ENCODE data around the gene SLC1A2. TPM values are rescaled to one million over a fixed set of nuclear protein-coding genes. Genes with fewer than 3 reads are reported as not detected.

The SLC1A2 gene
- total and polyA plus RNA-seq, 2 experiments from 2014 or later = 0.70 to 2.8 TPM

DNA sequence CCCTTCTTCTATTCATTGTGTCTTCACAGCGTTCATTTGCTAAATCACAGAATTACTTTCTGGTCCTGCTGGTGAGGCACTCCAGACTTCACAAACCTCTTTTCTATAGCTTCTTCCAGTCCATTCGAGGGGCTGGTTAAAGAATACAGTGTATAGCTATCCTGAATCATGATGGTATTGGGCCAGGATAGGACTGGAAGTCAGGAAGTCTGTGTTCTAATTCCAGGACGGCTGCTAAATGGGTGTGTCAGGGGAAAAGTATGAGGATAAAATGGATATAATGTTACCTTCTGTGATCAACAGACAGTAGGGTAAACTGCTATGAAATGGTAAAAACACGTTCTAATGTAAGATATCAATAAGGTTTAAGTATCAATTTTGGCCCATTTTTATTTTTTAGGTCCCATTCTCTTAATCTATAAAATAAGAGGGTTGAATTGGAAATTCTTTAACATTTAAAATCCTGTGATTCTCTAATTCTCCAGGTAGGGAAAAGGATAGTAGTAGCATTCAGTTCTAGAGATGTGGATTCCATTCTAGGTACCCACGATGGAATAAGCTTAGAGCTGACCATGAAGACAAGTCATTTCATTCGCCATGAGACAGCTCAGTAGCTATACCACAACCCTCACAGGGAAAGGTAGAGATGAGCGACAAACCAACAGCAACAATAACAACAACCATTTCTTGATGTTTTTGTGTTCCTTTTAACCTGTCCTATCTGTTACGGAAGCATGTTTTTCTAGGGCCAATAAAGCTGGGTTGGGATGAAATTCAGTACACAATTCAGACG lies 96.1 kb downstream of the SLC1A2 start:
- ATAC-seq = no peak
- Mint-ChIP-seq H3K9me3 (no peaks in the 10 kb centered on the region), H3K27me3 (ENCODE audit: insufficient read depth, low read depth, poor library complexity) (no peaks in the 10 kb centered on the region), H3K4me1 (peaks cover 26% of the 10 kb centered on the region), H3K36me3 (ENCODE audit: low read depth) (no peaks in the 10 kb centered on the region), H3K4me3 (no peak overlapping the region), H3K27ac (no peak overlapping the region)
- Histone ChIP-seq H3F3A (replicated peaks; ENCODE audit: low read depth) (no peaks in the 10 kb centered on the region), H3K4me1 (ENCODE audit: insufficient read depth) (peaks cover 20% of the 10 kb centered on the region), H3K79me2 (replicated peaks; ENCODE audit: insufficient read depth) (no peaks in the 10 kb centered on the region), H3K4me3 (no peak overlapping the region), H3K36me3 (ENCODE audit: insufficient read depth) (no peaks in the 10 kb centered on the region), H3K27me3 (ENCODE audit: insufficient read depth) (peaks cover 1% of the 10 kb centered on the region; the same call in 1 of the 2 replicates), H3K9me2 (ENCODE audit: insufficient read depth) (peaks cover 27% of the 10 kb centered on the region), H4K20me1 (replicated peaks; ENCODE audit: insufficient read depth) (no peaks in the 10 kb centered on the region), H2AFZ (0 out of 2 replicates have a peak overlapping the region, but pooled peaks have one; percentile 33), H3K27ac (ENCODE audit: low read depth) (no peak overlapping the region), H3K4me2 (no peak overlapping the region)
- TF ChIP-seq, protein P1, sequence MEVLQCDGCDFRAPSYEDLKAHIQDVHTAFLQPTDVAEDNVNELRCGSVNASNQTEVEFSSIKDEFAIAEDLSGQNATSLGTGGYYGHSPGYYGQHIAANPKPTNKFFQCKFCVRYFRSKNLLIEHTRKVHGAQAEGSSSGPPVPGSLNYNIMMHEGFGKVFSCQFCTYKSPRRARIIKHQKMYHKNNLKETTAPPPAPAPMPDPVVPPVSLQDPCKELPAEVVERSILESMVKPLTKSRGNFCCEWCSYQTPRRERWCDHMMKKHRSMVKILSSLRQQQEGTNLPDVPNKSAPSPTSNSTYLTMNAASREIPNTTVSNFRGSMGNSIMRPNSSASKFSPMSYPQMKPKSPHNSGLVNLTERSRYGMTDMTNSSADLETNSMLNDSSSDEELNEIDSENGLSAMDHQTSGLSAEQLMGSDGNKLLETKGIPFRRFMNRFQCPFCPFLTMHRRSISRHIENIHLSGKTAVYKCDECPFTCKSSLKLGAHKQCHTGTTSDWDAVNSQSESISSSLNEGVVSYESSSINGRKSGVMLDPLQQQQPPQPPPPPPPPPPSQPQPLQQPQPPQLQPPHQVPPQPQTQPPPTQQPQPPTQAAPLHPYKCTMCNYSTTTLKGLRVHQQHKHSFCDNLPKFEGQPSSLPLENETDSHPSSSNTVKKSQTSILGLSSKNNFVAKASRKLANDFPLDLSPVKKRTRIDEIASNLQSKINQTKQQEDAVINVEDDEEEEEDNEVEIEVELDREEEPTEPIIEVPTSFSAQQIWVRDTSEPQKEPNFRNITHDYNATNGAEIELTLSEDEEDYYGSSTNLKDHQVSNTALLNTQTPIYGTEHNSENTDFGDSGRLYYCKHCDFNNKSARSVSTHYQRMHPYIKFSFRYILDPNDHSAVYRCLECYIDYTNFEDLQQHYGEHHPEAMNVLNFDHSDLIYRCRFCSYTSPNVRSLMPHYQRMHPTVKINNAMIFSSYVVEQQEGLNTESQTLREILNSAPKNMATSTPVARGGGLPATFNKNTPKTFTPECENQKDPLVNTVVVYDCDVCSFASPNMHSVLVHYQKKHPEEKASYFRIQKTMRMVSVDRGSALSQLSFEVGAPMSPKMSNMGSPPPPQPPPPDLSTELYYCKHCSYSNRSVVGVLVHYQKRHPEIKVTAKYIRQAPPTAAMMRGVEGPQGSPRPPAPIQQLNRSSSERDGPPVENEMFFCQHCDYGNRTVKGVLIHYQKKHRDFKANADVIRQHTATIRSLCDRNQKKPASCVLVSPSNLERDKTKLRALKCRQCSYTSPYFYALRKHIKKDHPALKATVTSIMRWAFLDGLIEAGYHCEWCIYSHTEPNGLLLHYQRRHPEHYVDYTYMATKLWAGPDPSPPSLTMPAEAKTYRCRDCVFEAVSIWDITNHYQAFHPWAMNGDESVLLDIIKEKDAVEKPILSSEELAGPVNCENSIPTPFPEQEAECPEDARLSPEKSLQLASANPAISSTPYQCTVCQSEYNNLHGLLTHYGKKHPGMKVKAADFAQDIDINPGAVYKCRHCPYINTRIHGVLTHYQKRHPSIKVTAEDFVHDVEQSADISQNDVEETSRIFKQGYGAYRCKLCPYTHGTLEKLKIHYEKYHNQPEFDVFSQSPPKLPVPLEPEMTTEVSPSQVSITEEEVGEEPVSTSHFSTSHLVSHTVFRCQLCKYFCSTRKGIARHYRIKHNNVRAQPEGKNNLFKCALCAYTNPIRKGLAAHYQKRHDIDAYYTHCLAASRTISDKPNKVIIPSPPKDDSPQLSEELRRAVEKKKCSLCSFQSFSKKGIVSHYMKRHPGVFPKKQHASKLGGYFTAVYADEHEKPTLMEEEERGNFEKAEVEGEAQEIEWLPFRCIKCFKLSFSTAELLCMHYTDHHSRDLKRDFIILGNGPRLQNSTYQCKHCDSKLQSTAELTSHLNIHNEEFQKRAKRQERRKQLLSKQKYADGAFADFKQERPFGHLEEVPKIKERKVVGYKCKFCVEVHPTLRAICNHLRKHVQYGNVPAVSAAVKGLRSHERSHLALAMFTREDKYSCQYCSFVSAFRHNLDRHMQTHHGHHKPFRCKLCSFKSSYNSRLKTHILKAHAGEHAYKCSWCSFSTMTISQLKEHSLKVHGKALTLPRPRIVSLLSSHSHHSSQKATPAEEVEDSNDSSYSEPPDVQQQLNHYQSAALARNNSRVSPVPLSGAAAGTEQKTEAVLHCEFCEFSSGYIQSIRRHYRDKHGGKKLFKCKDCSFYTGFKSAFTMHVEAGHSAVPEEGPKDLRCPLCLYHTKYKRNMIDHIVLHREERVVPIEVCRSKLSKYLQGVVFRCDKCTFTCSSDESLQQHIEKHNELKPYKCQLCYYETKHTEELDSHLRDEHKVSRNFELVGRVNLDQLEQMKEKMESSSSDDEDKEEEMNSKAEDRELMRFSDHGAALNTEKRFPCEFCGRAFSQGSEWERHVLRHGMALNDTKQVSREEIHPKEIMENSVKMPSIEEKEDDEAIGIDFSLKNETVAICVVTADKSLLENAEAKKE (CRISPR knock-in tag; IDR thresholded peaks at IDR 0.05) = no peak
- TF ChIP-seq POLR2AphosphoS5 (IDR thresholded peaks at IDR 0.05; ENCODE audit: low read depth) (no peak), NANOG (IDR thresholded peaks at IDR 0.05; ENCODE audit: borderline replicate concordance) (no peak), ZNF114 (CRISPR knock-in tag; IDR thresholded peaks at IDR 0.05) (no peak), ZNF331 (CRISPR knock-in tag; IDR thresholded peaks at IDR 0.05; ENCODE audit: low read depth) (no peak), STAT1 (IDR thresholded peaks at IDR 0.05; ENCODE audit: unreplicated experiment) (no peak), EZH2 (IDR thresholded peaks at IDR 0.05; ENCODE audit: low read depth, unreplicated experiment) (no peak), JUNB (IDR thresholded peaks at IDR 0.05; ENCODE audit: unreplicated experiment) (no peak), EZH2phosphoT487 (IDR thresholded peaks at IDR 0.05; ENCODE audit: unreplicated experiment) (no peak)
- TF ChIP-seq, protein P2, sequence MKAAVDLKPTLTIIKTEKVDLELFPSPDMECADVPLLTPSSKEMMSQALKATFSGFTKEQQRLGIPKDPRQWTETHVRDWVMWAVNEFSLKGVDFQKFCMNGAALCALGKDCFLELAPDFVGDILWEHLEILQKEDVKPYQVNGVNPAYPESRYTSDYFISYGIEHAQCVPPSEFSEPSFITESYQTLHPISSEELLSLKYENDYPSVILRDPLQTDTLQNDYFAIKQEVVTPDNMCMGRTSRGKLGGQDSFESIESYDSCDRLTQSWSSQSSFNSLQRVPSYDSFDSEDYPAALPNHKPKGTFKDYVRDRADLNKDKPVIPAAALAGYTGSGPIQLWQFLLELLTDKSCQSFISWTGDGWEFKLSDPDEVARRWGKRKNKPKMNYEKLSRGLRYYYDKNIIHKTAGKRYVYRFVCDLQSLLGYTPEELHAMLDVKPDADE (IDR thresholded peaks at IDR 0.05) = no peak
- TF ChIP-seq, protein P3, sequence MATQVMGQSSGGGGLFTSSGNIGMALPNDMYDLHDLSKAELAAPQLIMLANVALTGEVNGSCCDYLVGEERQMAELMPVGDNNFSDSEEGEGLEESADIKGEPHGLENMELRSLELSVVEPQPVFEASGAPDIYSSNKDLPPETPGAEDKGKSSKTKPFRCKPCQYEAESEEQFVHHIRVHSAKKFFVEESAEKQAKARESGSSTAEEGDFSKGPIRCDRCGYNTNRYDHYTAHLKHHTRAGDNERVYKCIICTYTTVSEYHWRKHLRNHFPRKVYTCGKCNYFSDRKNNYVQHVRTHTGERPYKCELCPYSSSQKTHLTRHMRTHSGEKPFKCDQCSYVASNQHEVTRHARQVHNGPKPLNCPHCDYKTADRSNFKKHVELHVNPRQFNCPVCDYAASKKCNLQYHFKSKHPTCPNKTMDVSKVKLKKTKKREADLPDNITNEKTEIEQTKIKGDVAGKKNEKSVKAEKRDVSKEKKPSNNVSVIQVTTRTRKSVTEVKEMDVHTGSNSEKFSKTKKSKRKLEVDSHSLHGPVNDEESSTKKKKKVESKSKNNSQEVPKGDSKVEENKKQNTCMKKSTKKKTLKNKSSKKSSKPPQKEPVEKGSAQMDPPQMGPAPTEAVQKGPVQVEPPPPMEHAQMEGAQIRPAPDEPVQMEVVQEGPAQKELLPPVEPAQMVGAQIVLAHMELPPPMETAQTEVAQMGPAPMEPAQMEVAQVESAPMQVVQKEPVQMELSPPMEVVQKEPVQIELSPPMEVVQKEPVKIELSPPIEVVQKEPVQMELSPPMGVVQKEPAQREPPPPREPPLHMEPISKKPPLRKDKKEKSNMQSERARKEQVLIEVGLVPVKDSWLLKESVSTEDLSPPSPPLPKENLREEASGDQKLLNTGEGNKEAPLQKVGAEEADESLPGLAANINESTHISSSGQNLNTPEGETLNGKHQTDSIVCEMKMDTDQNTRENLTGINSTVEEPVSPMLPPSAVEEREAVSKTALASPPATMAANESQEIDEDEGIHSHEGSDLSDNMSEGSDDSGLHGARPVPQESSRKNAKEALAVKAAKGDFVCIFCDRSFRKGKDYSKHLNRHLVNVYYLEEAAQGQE (IDR thresholded peaks at IDR 0.05; ENCODE audit: unreplicated experiment) = no peak
- no peak for DNase-seq (ENCODE audit: low spot score)

All from GM23338 (cell line).